ENCODE measurements around the gene EFCAB9. TPM values are rescaled to one million over a fixed set of nuclear protein-coding genes. Genes with fewer than 3 reads are reported as not detected.

EFCAB9 gene
- total RNA-seq, 2 experiments from 2014 or later = not detected

- POLR2A ChIA-PET = no interaction called here
- no peaks in the 10 kb centered on the region for H3K9me2 ChIP-seq (ENCODE audit: insufficient read depth, low read length)
- peak overlapping the region; percentile 22 for H3K27ac ChIP-seq (ENCODE audit: low read depth, low read length, poor library complexity, severe bottlenecking)
- peak overlapping the region; percentile 22 for H3K4me3 ChIP-seq (ENCODE audit: low read depth, low read length, poor library complexity, severe bottlenecking)
- no peak for TF ChIP-seq EZH2phosphoT487 (IDR thresholded peaks at IDR 0.05; ENCODE audit: borderline replicate concordance, low read depth, low read length)
- TF ChIP-seq, protein P1, sequence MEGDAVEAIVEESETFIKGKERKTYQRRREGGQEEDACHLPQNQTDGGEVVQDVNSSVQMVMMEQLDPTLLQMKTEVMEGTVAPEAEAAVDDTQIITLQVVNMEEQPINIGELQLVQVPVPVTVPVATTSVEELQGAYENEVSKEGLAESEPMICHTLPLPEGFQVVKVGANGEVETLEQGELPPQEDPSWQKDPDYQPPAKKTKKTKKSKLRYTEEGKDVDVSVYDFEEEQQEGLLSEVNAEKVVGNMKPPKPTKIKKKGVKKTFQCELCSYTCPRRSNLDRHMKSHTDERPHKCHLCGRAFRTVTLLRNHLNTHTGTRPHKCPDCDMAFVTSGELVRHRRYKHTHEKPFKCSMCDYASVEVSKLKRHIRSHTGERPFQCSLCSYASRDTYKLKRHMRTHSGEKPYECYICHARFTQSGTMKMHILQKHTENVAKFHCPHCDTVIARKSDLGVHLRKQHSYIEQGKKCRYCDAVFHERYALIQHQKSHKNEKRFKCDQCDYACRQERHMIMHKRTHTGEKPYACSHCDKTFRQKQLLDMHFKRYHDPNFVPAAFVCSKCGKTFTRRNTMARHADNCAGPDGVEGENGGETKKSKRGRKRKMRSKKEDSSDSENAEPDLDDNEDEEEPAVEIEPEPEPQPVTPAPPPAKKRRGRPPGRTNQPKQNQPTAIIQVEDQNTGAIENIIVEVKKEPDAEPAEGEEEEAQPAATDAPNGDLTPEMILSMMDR (conservative IDR thresholded peaks at IDR 0.05; ENCODE audit: low read length) = no peak
- peaks cover 24% of the 10 kb centered on the region for H3K4me1 ChIP-seq (ENCODE audit: insufficient read depth, low read length, poor library complexity, severe bottlenecking)
- H3K9me3 ChIP-seq (ENCODE audit: low read length) = no peaks in the 10 kb centered on the region
- H3K79me2 ChIP-seq (ENCODE audit: insufficient read depth, low read depth, low read length) = no peaks in the 10 kb centered on the region
- H2AFZ ChIP-seq (ENCODE audit: low read length) = no peak overlapping the region
- CTCF ChIA-PET (ENCODE audit: unreplicated experiment) = no interaction called here
- H3K36me3 ChIP-seq (ENCODE audit: insufficient read depth, low read length) = peaks cover 27% of the 10 kb centered on the region; the same call in 1 of the 2 replicates
- H4K20me1 ChIP-seq (ENCODE audit: insufficient read depth, low read length) = no peaks in the 10 kb centered on the region
- peak overlapping the region; percentile 59 for H3K4me2 ChIP-seq (ENCODE audit: low read length)
- BruUV-seq (replicated peaks) = no TSS peak
- DNase-seq (ENCODE audit: low spot score) = peak; percentile 29
- intact Hi-C loops (cut with micrococcal nuclease; ENCODE audit: unreplicated experiment) = no loop called here
These were observed 41.3 kb downstream of the EFCAB9 start for GRCh38 chr5:172235132-172235780.

DNA sequence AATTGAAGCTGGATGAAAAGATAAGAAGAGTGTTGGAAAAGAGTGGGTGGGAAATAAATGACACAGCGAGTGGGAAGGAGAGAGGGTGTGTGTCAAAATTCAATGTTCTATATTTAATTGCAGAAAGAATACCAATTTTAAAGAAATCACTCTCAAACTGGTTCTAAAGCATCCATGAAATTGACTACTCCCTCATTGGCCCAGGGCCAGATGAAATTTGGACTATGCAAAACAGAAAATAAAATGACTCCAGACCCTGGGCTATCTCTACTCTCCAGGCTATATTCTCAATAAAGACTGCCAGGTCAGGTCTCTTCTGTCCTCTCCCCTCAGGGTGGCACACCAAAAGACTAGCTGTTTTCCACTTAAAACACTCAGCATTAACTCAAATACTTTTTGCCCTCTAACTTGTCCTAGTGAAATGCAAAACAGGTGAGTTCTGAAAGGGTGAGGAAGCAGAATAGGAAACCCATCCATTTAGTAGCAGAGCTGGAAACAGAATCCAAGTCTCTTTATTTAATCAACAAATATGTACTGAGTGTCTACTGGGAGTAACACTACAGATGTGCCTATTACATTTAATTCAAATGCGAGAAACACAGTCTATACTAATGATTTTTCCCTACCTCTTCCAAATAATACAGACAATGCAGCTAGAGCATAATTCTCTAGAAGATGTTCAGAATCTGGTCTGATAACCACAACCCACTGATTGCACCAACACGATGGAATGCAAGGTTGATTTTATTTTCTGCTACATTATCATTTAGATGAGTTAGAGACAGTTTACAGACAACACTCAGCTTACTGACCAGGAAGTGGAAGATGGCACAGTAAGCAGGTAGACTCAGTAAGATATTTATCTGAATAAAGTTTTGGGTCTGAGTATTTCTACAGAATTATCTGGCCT, 42.1 kb downstream of the EFCAB9 start:
- DNase-seq (ENCODE audit: low spot score) = no peak
- no peak overlapping the region for H2AFZ ChIP-seq (ENCODE audit: low read length)
- no peaks in the 10 kb centered on the region for H3K9me2 ChIP-seq (ENCODE audit: insufficient read depth, low read length)
- no TSS peak for BruUV-seq (replicated peaks)
- no peak overlapping the region for H3K27ac ChIP-seq (ENCODE audit: low read depth, low read length, poor library complexity, severe bottlenecking)
- CTCF ChIA-PET (ENCODE audit: unreplicated experiment) = no interaction called here
- TF ChIP-seq, protein P1 (conservative IDR thresholded peaks at IDR 0.05; ENCODE audit: low read length) = no peak
- TF ChIP-seq EZH2phosphoT487 (IDR thresholded peaks at IDR 0.05; ENCODE audit: borderline replicate concordance, low read depth, low read length) = no peak
- intact Hi-C loops (cut with micrococcal nuclease; ENCODE audit: unreplicated experiment) = no loop called here
- no peaks in the 10 kb centered on the region for H4K20me1 ChIP-seq (ENCODE audit: insufficient read depth, low read length)
- no peaks in the 10 kb centered on the region for H3K79me2 ChIP-seq (ENCODE audit: insufficient read depth, low read depth, low read length)
- peaks cover 24% of the 10 kb centered on the region for H3K4me1 ChIP-seq (ENCODE audit: insufficient read depth, low read length, poor library complexity, severe bottlenecking)
- H3K9me3 ChIP-seq (ENCODE audit: low read length) = no peaks in the 10 kb centered on the region
- peak overlapping the region; percentile 59 for H3K4me2 ChIP-seq (ENCODE audit: low read length)
- POLR2A ChIA-PET = interaction anchor here (0.9 to 1.2 kb wide), 3 partner anchors 24 to 36 kb away, joined by 3 read pairs; no protein-coding TSS in a partner anchor
- H3K4me3 ChIP-seq (ENCODE audit: low read depth, low read length, poor library complexity, severe bottlenecking) = peak overlapping the region; percentile 22
- peaks cover 22% of the 10 kb centered on the region; the same call in 1 of the 2 replicates for H3K36me3 ChIP-seq (ENCODE audit: insufficient read depth, low read length)

All from OCI-LY7 (cell line).